ENCODE data around the gene GOLIM4. TPM values are rescaled to one million over a fixed set of nuclear protein-coding genes. Genes with fewer than 3 reads are reported as not detected.
"Not testable (repeated sequence)": the region's sequence is repeated elsewhere in the genome, so short reads cannot be mapped to it uniquely, and the experiment has no call there.

GOLIM4 gene
- total and polyA plus RNA-seq, 2 donors: 32.4 to 60.2 TPM

GRCh38 chr3:168056398-168057230 lies 39.1 kb downstream of the GOLIM4 start:
- 94% methylated on average over 7 of the region's 7 CpGs for WGBS
- DNase-seq (ENCODE audit: extremely low spot score); H3K4me1 ChIP-seq (ENCODE audit: insufficient read depth); H3K27ac ChIP-seq (ENCODE audit: low read depth); H3K4me3 ChIP-seq (ENCODE audit: low read depth, low read length); H3K36me3 ChIP-seq (ENCODE audit: insufficient read depth): not testable (repeated sequence)

- Histone ChIP-seq H3K4me3 (ENCODE audit: low read depth, low read length) (no peak overlapping the region), H3K36me3 (ENCODE audit: insufficient read depth) (no peaks in the 10 kb centered on the region), H3K4me1 (ENCODE audit: insufficient read depth) (peaks cover 2% of the 10 kb centered on the region), H3K27ac (ENCODE audit: low read depth) (no peak overlapping the region)
- no peak for DNase-seq (ENCODE audit: extremely low spot score)
- WGBS: 96% methylated on average over 5 of the region's 5 CpGs
Observed at GRCh38 chr3:168054447-168054846, 41.3 kb downstream of the GOLIM4 start.

GRCh38 chr3:168053115-168053514 lies 42.6 kb downstream of the GOLIM4 start:
- Histone ChIP-seq H3K4me3 (ENCODE audit: low read depth, low read length) (no peak overlapping the region), H3K36me3 (ENCODE audit: insufficient read depth) (no peaks in the 10 kb centered on the region), H3K27ac (ENCODE audit: low read depth) (no peak overlapping the region), H3K4me1 (ENCODE audit: insufficient read depth) (peaks cover 2% of the 10 kb centered on the region)
- no peak for DNase-seq (ENCODE audit: extremely low spot score)
- WGBS: 48% methylated on average over 2 of the region's 2 CpGs

- H3K4me3 ChIP-seq (ENCODE audit: low read depth, low read length): no peak overlapping the region
- no peak overlapping the region for H3K27ac ChIP-seq (ENCODE audit: low read depth)
- 74% methylated on average over 2 of the region's 2 CpGs for WGBS
- DNase-seq (ENCODE audit: extremely low spot score): no peak
- no peaks in the 10 kb centered on the region for H3K36me3 ChIP-seq (ENCODE audit: insufficient read depth)
- H3K4me1 ChIP-seq (ENCODE audit: insufficient read depth): peaks cover 2% of the 10 kb centered on the region
Observed at GRCh38 chr3:168052515-168052914, 43.2 kb downstream of the GOLIM4 start.

GRCh38 chr3:168051531-168052471 lies 43.9 kb downstream of the GOLIM4 start:
- 27% methylated on average over 9 of the region's 9 CpGs for WGBS
- Histone ChIP-seq H3K4me1 (ENCODE audit: insufficient read depth) (peaks cover 2% of the 10 kb centered on the region), H3K4me3 (ENCODE audit: low read depth, low read length) (no peak overlapping the region), H3K36me3 (ENCODE audit: insufficient read depth) (no peaks in the 10 kb centered on the region), H3K27ac (ENCODE audit: low read depth) (no peak overlapping the region)
- no peak for DNase-seq (ENCODE audit: extremely low spot score)

- Histone ChIP-seq H3K4me3 (ENCODE audit: low read depth, low read length) (no peak overlapping the region), H3K27ac (ENCODE audit: low read depth) (no peak overlapping the region), H3K4me1 (ENCODE audit: insufficient read depth) (peaks cover 2% of the 10 kb centered on the region), H3K36me3 (ENCODE audit: insufficient read depth) (no peaks in the 10 kb centered on the region)
- DNase-seq (ENCODE audit: extremely low spot score): no peak
Observed at GRCh38 chr3:168051070-168051469, 44.7 kb downstream of the GOLIM4 start.

GRCh38 chr3:168049367-168049974 lies 46.3 kb downstream of the GOLIM4 start:
- no peak for DNase-seq (ENCODE audit: extremely low spot score)
- Histone ChIP-seq H3K27ac (ENCODE audit: low read depth) (no peak overlapping the region), H3K4me1 (ENCODE audit: insufficient read depth) (peaks cover 2% of the 10 kb centered on the region)

GRCh38 chr3:168048414-168049330 lies 47.1 kb downstream of the GOLIM4 start:
- no peak overlapping the region for H3K27ac ChIP-seq (ENCODE audit: low read depth)
- H3K4me1 ChIP-seq (ENCODE audit: insufficient read depth): peaks cover 2% of the 10 kb centered on the region
- no peak overlapping the region for H3K4me3 ChIP-seq (ENCODE audit: low read depth, low read length)
- no peaks in the 10 kb centered on the region for H3K36me3 ChIP-seq (ENCODE audit: insufficient read depth)
- DNase-seq (ENCODE audit: extremely low spot score): no peak
- WGBS: 72% methylated on average over 5 of the region's 5 CpGs

More at GRCh38 chr3:168049367-168049974, 46.3 kb downstream of the GOLIM4 start:
- Histone ChIP-seq H3K36me3 (ENCODE audit: insufficient read depth) (no peaks in the 10 kb centered on the region), H3K4me3 (ENCODE audit: low read depth, low read length) (no peak overlapping the region)
- WGBS: 62% methylated on average over 6 of the region's 6 CpGs

- Histone ChIP-seq H3K4me3 (ENCODE audit: low read depth, low read length) (no peak overlapping the region), H3K27ac (ENCODE audit: low read depth) (no peak overlapping the region), H3K36me3 (ENCODE audit: insufficient read depth) (peaks cover under 1% of the 10 kb centered on the region), H3K4me1 (ENCODE audit: insufficient read depth) (peaks cover 2% of the 10 kb centered on the region)
- DNase-seq (ENCODE audit: extremely low spot score): no peak
- WGBS: 88% methylated on average over 3 of the region's 3 CpGs
Observed at GRCh38 chr3:168047936-168048335, 47.8 kb downstream of the GOLIM4 start.

GRCh38 chr3:168047190-168047795 lies 48.4 kb downstream of the GOLIM4 start:
- WGBS: 61% methylated on average over 1 of the region's 1 CpG
- Histone ChIP-seq H3K36me3 (ENCODE audit: insufficient read depth) (peaks cover 2% of the 10 kb centered on the region), H3K4me3 (ENCODE audit: low read depth, low read length) (no peak overlapping the region), H3K27ac (ENCODE audit: low read depth) (no peak overlapping the region), H3K4me1 (ENCODE audit: insufficient read depth) (peaks cover 2% of the 10 kb centered on the region)
- peak; percentile 85 for DNase-seq (ENCODE audit: extremely low spot score)

- no peak overlapping the region for H3K27ac ChIP-seq (ENCODE audit: low read depth)
- H3K4me3 ChIP-seq (ENCODE audit: low read depth, low read length): no peak overlapping the region
- DNase-seq (ENCODE audit: extremely low spot score): no peak
- H3K4me1 ChIP-seq (ENCODE audit: insufficient read depth): no peaks in the 10 kb centered on the region
- peaks cover 2% of the 10 kb centered on the region for H3K36me3 ChIP-seq (ENCODE audit: insufficient read depth)
- 58% methylated on average over 6 of the region's 6 CpGs for WGBS
Observed at GRCh38 chr3:168044049-168044448, 51.7 kb downstream of the GOLIM4 start.

- H3K36me3 ChIP-seq (ENCODE audit: insufficient read depth): peaks cover 2% of the 10 kb centered on the region
- WGBS: 67% methylated on average over 6 of the region's 6 CpGs
- no peaks in the 10 kb centered on the region for H3K4me1 ChIP-seq (ENCODE audit: insufficient read depth)
- no peak overlapping the region for H3K4me3 ChIP-seq (ENCODE audit: low read depth, low read length)
- DNase-seq (ENCODE audit: extremely low spot score): no peak
- H3K27ac ChIP-seq (ENCODE audit: low read depth): no peak overlapping the region
Observed at GRCh38 chr3:168040607-168041208, 55.0 kb downstream of the GOLIM4 start.

Measured in urinary bladder (tissue), 4 donors.